Testis (tissue), 2 donors: ENCODE data around the gene SPAG6.

Experiments used
- POLR2A ChIP-seq: fragments of 450-650 bp; IDR thresholded peaks from one replicate; pipeline ENCODE4 v1.6.1; 2017; ENCODE audit warnings: antibody characterized with exemption, mild to moderate bottlenecking, moderate library complexity
- TF ChIP-seq, protein P1 (sequence below), 3 experiments: fragments of 450-650 bp in 2 of 3; fragments of 200-600 bp in 1 of 3; sonication (generic) in 1 of 3; IDR thresholded peaks; one replicate each; pipeline ENCODE4 v1.5.1; 2016 to 2019; ENCODE audit warnings: antibody characterized with exemption in 3 of 3, mild to moderate bottlenecking in 2 of 3, moderate library complexity in 1 of 3

- TF ChIP-seq, protein P1, sequence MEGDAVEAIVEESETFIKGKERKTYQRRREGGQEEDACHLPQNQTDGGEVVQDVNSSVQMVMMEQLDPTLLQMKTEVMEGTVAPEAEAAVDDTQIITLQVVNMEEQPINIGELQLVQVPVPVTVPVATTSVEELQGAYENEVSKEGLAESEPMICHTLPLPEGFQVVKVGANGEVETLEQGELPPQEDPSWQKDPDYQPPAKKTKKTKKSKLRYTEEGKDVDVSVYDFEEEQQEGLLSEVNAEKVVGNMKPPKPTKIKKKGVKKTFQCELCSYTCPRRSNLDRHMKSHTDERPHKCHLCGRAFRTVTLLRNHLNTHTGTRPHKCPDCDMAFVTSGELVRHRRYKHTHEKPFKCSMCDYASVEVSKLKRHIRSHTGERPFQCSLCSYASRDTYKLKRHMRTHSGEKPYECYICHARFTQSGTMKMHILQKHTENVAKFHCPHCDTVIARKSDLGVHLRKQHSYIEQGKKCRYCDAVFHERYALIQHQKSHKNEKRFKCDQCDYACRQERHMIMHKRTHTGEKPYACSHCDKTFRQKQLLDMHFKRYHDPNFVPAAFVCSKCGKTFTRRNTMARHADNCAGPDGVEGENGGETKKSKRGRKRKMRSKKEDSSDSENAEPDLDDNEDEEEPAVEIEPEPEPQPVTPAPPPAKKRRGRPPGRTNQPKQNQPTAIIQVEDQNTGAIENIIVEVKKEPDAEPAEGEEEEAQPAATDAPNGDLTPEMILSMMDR (IDR thresholded peaks at IDR 0.05): no peak
- TF ChIP-seq POLR2A: no peak
These were observed 106.0 kb downstream of the SPAG6 start for GRCh38 chr10:22451346-22451745.
